Measurements from ENCODE around the gene PDLIM1.

DNA sequence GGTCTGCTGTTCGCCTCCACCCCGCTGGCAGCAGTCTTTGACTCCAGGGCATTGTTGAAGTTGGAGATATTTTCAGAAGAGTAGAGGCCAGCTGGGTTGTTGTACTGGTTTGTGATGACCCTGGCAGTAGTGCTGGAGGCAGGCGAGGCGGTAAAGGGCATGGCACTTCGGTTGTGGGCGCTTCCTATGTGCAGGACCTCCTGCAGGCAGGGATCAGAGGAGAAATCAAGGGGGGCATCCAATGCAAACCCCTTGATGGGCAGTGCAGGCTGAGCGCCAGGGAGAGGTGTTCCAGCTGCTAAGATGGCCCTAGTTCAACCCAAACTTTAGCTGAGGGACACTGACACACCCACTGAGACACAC is 27.0 kb downstream of the PDLIM1 start:
- TF ChIP-seq, protein P1, sequence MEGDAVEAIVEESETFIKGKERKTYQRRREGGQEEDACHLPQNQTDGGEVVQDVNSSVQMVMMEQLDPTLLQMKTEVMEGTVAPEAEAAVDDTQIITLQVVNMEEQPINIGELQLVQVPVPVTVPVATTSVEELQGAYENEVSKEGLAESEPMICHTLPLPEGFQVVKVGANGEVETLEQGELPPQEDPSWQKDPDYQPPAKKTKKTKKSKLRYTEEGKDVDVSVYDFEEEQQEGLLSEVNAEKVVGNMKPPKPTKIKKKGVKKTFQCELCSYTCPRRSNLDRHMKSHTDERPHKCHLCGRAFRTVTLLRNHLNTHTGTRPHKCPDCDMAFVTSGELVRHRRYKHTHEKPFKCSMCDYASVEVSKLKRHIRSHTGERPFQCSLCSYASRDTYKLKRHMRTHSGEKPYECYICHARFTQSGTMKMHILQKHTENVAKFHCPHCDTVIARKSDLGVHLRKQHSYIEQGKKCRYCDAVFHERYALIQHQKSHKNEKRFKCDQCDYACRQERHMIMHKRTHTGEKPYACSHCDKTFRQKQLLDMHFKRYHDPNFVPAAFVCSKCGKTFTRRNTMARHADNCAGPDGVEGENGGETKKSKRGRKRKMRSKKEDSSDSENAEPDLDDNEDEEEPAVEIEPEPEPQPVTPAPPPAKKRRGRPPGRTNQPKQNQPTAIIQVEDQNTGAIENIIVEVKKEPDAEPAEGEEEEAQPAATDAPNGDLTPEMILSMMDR (IDR thresholded peaks at IDR 0.05) = no peak
- no peak for TF ChIP-seq POLR2A (IDR thresholded peaks at IDR 0.05)
